Omental fat pad (tissue), 4 donors: ENCODE results near the gene DDX20. TPM values are rescaled to one million over a fixed set of nuclear protein-coding genes. Genes with fewer than 3 reads are reported as not detected.

ENCODE experiments used
- ATAC-seq: fragments of 150-250 bp; one replicate; pipeline ENCODE4 v1.9.1; 2016; ENCODE audit warnings: mild to moderate bottlenecking, moderate library complexity; ENCODE audit not compliant: low FRiP score
- DNase-seq: peaks from one replicate; pipeline ENCODE4 v3.0.0-alpha.2; 2019; ENCODE audit warnings: low spot score
- total RNA-seq, 4 donors: library from RNA; depleted of rRNA; stranded (reverse); fragments of >200 nt; gene quantifications; one replicate each; pipeline ENCODE4 v1.1.0, GENCODE V29; 2016
- TF ChIP-seq, protein P1 (sequence below), 3 donors: fragments of 450-650 bp; IDR thresholded peaks; one replicate each; pipeline ENCODE4 v1.5.1; 2016 to 2017; ENCODE audit warnings: antibody characterized with exemption in 3 of 3, mild to moderate bottlenecking in 3 of 3, moderate library complexity in 2 of 3

Gene DDX20
- total RNA-seq, 4 donors from 2014 or later = 12.8 to 24.7 (median 21.3) TPM

DNA sequence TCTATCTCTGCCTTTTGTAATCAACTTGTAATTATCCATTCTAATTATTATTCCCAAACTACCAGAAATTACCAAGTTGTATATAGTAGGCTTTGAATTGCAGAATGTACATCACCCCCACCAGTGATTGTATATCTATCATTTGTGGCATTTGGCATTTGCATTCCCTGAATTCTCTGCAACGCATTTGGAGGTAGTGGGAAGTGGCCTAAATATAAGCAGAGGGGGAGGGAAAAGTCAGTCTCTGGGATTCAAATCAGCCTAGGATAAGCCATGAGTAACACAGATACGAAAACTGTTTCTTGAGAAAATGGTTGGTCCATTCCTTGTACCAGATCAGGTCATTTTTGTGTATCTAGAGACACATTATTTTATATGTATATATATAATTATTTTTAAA is 20.7 kb downstream of the DDX20 start:
- ATAC-seq = no peak
- TF ChIP-seq, protein P1, sequence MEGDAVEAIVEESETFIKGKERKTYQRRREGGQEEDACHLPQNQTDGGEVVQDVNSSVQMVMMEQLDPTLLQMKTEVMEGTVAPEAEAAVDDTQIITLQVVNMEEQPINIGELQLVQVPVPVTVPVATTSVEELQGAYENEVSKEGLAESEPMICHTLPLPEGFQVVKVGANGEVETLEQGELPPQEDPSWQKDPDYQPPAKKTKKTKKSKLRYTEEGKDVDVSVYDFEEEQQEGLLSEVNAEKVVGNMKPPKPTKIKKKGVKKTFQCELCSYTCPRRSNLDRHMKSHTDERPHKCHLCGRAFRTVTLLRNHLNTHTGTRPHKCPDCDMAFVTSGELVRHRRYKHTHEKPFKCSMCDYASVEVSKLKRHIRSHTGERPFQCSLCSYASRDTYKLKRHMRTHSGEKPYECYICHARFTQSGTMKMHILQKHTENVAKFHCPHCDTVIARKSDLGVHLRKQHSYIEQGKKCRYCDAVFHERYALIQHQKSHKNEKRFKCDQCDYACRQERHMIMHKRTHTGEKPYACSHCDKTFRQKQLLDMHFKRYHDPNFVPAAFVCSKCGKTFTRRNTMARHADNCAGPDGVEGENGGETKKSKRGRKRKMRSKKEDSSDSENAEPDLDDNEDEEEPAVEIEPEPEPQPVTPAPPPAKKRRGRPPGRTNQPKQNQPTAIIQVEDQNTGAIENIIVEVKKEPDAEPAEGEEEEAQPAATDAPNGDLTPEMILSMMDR (IDR thresholded peaks at IDR 0.05) = no peak
- no peak for DNase-seq

DNA sequence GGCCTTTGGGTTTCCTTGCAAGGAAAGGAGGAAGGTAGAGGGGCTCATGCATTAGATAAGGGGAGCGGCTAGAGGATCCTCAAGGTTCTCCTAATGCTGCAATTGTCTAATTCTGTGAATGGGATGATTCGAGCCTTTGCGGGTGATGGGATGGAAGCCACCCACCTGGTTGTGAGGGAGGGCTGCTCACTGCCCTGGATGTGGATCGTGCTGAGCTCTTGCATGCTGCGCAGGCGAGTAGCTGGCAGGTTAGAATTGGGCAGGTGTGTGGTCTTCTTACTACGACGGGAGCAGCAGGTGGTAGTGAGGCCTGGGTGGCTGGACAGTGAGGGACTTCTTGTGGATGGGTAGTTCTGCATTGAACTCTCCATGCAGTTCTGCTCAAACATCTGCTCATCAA is 21.2 kb downstream of the DDX20 start:
- no peak for DNase-seq
- TF ChIP-seq, protein P1 (IDR thresholded peaks at IDR 0.05) = no peak
- no peak for ATAC-seq

GRCh38 chr1:111777301-111777700 is 21.6 kb downstream of the DDX20 start:
- DNase-seq (no peak), ATAC-seq (no peak)
- TF ChIP-seq, protein P1 (IDR thresholded peaks at IDR 0.05) = no peak

- no peak for ATAC-seq
Measured at GRCh38 chr1:111778066-111778465, 22.4 kb downstream of the DDX20 start.

GRCh38 chr1:111778541-111779051 is 22.9 kb downstream of the DDX20 start:
- DNase-seq = no peak
- no peak for ATAC-seq
- TF ChIP-seq, protein P1 (IDR thresholded peaks at IDR 0.05) = no peak

More at GRCh38 chr1:111778066-111778465, 22.4 kb downstream of the DDX20 start:
- no peak for DNase-seq
- TF ChIP-seq, protein P1 (IDR thresholded peaks at IDR 0.05) = no peak

DNA sequence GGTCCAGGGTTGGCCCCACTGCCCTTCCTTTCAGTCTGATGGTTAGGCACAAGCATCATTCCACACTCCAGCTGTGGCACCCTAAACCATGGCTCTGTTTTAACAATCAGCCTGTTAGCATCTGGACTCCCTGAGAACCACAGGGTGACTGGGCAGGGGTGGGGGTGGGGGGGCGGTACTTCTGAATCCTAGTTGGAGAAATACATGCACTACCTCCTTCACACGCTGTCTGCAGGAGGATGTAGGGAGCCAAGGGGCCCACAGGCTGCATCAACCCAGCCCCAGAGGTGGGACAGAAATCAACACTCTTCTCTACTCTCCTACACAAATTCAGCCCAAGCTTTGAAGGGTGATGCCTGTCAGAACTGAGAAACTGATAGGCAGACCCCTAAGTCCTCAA is 23.8 kb downstream of the DDX20 start:
- TF ChIP-seq, protein P1 (IDR thresholded peaks at IDR 0.05) = no peak
- no peak for DNase-seq
- ATAC-seq = no peak

DNA sequence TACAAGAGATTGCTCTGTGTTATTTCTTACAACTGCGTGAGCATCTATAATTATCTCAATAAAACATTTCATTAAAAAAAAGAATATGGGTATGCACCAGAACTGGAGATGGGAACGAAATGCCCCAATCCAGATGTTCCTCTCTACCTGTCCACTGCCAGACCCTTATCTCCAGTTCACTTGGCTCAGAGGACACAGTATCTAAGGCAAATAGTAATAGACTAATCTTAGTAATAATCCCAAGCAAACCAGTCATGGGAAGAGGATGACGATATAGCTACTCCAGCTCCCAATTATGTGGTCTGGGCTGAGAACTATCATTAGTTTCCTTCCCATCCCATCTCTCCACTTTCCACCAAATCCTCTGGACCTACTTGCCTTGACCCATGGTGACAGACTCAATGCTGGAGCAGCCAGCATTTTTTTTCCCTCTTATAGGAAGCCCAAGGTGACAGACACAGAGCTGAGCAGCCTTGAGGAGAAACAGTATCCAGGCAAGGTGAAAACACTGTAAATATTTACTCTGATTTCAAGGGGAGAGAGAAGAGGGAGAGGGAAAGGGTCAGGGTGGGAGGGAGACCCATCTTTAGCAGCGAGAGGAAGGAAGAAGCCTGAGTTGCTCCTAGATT is 28.7 kb downstream of the DDX20 start:
- DNase-seq (no peak), ATAC-seq (no peak)
- TF ChIP-seq, protein P1 (IDR thresholded peaks at IDR 0.05) = no peak
